GM12872 (cell line): ENCODE results near the gene KCNK6.

Experiments used
- TF ChIP-seq, protein P1 (sequence below): IDR thresholded peaks from 3 replicates; pipeline ENCODE4 v1.5.1; 2011; ENCODE audit warnings: low read depth, mild to moderate bottlenecking, low read length, moderate library complexity; ENCODE audit not compliant: insufficient read depth

KCNK6 gene

DNA sequence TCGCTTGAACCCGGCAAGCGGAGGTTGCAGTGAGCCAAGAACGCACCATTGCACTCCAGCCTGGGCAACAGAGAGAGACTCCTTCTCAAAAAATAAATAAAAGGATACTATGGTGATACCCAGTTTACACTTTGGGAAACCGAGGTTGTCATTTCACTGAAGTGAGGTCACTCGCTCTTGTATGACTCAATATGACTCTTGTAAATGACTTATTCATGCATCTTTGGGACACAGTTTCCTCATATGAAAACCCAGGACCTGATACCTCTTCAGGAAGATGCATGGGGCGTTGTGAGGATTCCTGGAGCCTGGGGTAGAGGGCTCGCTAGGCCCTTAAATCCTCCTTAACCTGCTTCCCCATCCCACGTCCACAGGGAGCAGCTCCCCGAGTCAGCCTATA is 59.2 kb downstream of the KCNK6 start:
- TF ChIP-seq, protein P1, sequence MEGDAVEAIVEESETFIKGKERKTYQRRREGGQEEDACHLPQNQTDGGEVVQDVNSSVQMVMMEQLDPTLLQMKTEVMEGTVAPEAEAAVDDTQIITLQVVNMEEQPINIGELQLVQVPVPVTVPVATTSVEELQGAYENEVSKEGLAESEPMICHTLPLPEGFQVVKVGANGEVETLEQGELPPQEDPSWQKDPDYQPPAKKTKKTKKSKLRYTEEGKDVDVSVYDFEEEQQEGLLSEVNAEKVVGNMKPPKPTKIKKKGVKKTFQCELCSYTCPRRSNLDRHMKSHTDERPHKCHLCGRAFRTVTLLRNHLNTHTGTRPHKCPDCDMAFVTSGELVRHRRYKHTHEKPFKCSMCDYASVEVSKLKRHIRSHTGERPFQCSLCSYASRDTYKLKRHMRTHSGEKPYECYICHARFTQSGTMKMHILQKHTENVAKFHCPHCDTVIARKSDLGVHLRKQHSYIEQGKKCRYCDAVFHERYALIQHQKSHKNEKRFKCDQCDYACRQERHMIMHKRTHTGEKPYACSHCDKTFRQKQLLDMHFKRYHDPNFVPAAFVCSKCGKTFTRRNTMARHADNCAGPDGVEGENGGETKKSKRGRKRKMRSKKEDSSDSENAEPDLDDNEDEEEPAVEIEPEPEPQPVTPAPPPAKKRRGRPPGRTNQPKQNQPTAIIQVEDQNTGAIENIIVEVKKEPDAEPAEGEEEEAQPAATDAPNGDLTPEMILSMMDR: no peak

DNA sequence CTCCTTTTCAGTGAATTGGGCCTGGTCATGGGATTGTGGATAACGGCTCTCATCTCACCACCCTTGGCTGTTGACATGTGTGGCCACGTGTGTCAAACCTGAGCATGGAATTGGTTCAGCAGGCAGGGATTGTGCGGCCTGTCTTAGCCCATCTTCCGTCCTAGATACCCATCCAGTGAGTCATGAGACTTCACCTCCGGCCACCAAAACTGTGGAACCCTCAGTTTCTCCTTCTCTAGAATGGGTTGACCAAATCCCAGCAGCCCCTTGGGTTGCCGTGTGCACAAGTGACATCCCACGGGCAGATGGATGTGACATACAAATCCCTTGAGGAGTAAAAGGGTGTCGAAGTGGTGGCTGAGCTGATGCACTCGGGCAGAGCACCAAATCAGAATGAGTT is 61.5 kb downstream of the KCNK6 start:
- TF ChIP-seq, protein P1: no peak
